HG02798 (cell line): Measurements from ENCODE around the gene KANSL2.
"Not testable (repeated sequence)": the region's sequence is repeated elsewhere in the genome, so short reads cannot be mapped to it uniquely, and the experiment has no call there.

Experiments used
- ATAC-seq: cut with Tn5 transposase; IDR thresholded peaks from one replicate; pipeline ENCODE4 v1.9.1; 2021; ENCODE audit warnings: mild to moderate bottlenecking; ENCODE audit not compliant: unreplicated experiment, poor library complexity

KANSL2 gene

GRCh38 chr12:48686615-48687334 lies 4.7 kb upstream of the KANSL2 start:
- no peak for ATAC-seq

- no peak for ATAC-seq
These were observed 4.1 kb upstream of the KANSL2 start for GRCh38 chr12:48686037-48686595.

GRCh38 chr12:48683534-48683933 lies 1.5 kb upstream of the KANSL2 start:
- no peak for ATAC-seq

- no peak for ATAC-seq
These were observed 889 bp upstream of the KANSL2 start for GRCh38 chr12:48682927-48683326.

- ATAC-seq = not testable (repeated sequence)
These were observed 481 bp upstream of the KANSL2 start for GRCh38 chr12:48682533-48682905.

GRCh38 chr12:48681399-48681709 lies 684 bp downstream of the KANSL2 start:
- no peak for ATAC-seq

GRCh38 chr12:48680861-48681260 lies 1.2 kb downstream of the KANSL2 start:
- ATAC-seq = no peak

GRCh38 chr12:48678551-48679185 lies 3.4 kb downstream of the KANSL2 start:
- ATAC-seq = no peak

- ATAC-seq = no peak
These were observed 10.7 kb downstream of the KANSL2 start for GRCh38 chr12:48671231-48671856.

GRCh38 chr12:48668996-48669395 lies 13.0 kb downstream of the KANSL2 start:
- ATAC-seq = no peak

- ATAC-seq = no peak
These were observed 22.2 kb downstream of the KANSL2 start for GRCh38 chr12:48659863-48660262.

GRCh38 chr12:48651681-48652080 lies 30.4 kb downstream of the KANSL2 start:
- ATAC-seq = no peak

GRCh38 chr12:48645354-48645753 lies 36.7 kb downstream of the KANSL2 start:
- ATAC-seq = not testable (repeated sequence)

- no peak for ATAC-seq
These were observed 39.0 kb downstream of the KANSL2 start for GRCh38 chr12:48643011-48643410.

GRCh38 chr12:48641752-48642555 lies 40.1 kb downstream of the KANSL2 start:
- not testable (repeated sequence) for ATAC-seq

- no peak for ATAC-seq
These were observed 41.2 kb downstream of the KANSL2 start for GRCh38 chr12:48640854-48641253.

GRCh38 chr12:48640428-48640827 lies 41.6 kb downstream of the KANSL2 start:
- no peak for ATAC-seq

- no peak for ATAC-seq
These were observed 51.0 kb downstream of the KANSL2 start for GRCh38 chr12:48631071-48631470.

GRCh38 chr12:48630346-48630745 lies 51.7 kb downstream of the KANSL2 start:
- no peak for ATAC-seq

- ATAC-seq = peak; percentile 43
These were observed 52.5 kb downstream of the KANSL2 start for GRCh38 chr12:48629541-48629940.

- no peak for ATAC-seq
These were observed 54.5 kb downstream of the KANSL2 start for GRCh38 chr12:48627556-48627955.
